MCF 10A (cell line): Measurements from ENCODE around the gene PLPP3. TPM values are rescaled to one million over a fixed set of nuclear protein-coding genes. Genes with fewer than 3 reads are reported as not detected.

Experiments
- BruUV-seq: library from RNA; stranded (reverse); fragments of 400-500 nt; replicated peaks from 2 replicates; lab custom pipeline; 2021; lab: Mats Ljungman, UMichigan
- CTCF ChIA-PET: fragments of 300-600 bp; sonication (Branson Sonifier 250); formaldehyde crosslinking; extraction: SDS; loops from one replicate; lab custom pipeline; 2021; ENCODE audit warnings: antibody characterized with exemption, inconsistent platforms; lab: Yijun Ruan, JAX
- POLR2A ChIA-PET: fragments of 300-600, 350-650 bp; sonication (Branson Sonifier 250); formaldehyde crosslinking; extraction: SDS; loops from one replicate; lab custom pipeline; 2020; ENCODE audit warnings: antibody characterized with exemption, inconsistent platforms; lab: Yijun Ruan, JAX
- DNase-seq: peaks from one replicate; pipeline ENCODE4 v3.0.0-alpha.2; 2018; ENCODE audit not compliant: unreplicated experiment
- H3K27ac Mint-ChIP-seq: one replicate; pipeline ENCODE4 v1.8.0; 2022; ENCODE audit warnings: mild to moderate bottlenecking, low read depth, mixed read lengths; ENCODE audit not compliant: unreplicated experiment
- H3K27me3 Mint-ChIP-seq: one replicate; pipeline ENCODE4 v1.8.0; 2022; ENCODE audit warnings: mixed read lengths; ENCODE audit not compliant: insufficient read depth, unreplicated experiment
- H3K36me3 Mint-ChIP-seq: one replicate; pipeline ENCODE4 v1.8.0; 2022; ENCODE audit warnings: mild to moderate bottlenecking, moderate library complexity, mixed read lengths; ENCODE audit not compliant: insufficient read depth, unreplicated experiment
- H3K4me1 Mint-ChIP-seq: one replicate; pipeline ENCODE4 v1.8.0; 2022; ENCODE audit warnings: mixed read lengths; ENCODE audit not compliant: insufficient read depth, unreplicated experiment
- H3K4me3 Mint-ChIP-seq: one replicate; pipeline ENCODE4 v1.8.0; 2022; ENCODE audit warnings: mild to moderate bottlenecking, moderate library complexity, mixed read lengths; ENCODE audit not compliant: unreplicated experiment
- H3K9me3 Mint-ChIP-seq: one replicate; pipeline ENCODE4 v1.8.0; 2022; ENCODE audit warnings: mixed read lengths; ENCODE audit not compliant: unreplicated experiment
- CTCF ChIP-seq: fragments of 200-600 bp; IDR thresholded peaks from one replicate; pipeline ENCODE4 v1.8.0; 2022; ENCODE audit warnings: antibody characterized with exemption, mild to moderate bottlenecking; ENCODE audit not compliant: unreplicated experiment
- intact Hi-C: fragments of 100-400 bp; cut with micrococcal nuclease; formaldehyde crosslinking; loops from 2 replicates; pipeline ENCODE4 v1.14.1; 2022
- total RNA-seq: library from RNA; stranded (reverse); gene quantifications from 2 replicates; pipeline ENCODE4 v1.2.3, GENCODE V29; 2022

Gene PLPP3
- total RNA-seq, 1 experiment from 2014 or later, result 0.84 TPM

- H3K36me3 Mint-ChIP-seq, result no peaks in the 10 kb centered on the region
- ChIA-PET POLR2A (no interaction called here), CTCF (interaction anchor here (0.7 kb wide), 1 partner anchor 9 kb away, joined by 4 read pairs; no protein-coding TSS in a partner anchor)
- no peaks in the 10 kb centered on the region for H3K9me3 Mint-ChIP-seq
- no peaks in the 10 kb centered on the region for H3K27me3 Mint-ChIP-seq
- no peak overlapping the region for H3K4me3 Mint-ChIP-seq
- no TSS peak for BruUV-seq
- H3K27ac Mint-ChIP-seq, result no peak overlapping the region
- TF ChIP-seq CTCF, result no peak
- no peaks in the 10 kb centered on the region for H3K4me1 Mint-ChIP-seq
- intact Hi-C loops, result no loop called here
- DNase-seq, result no peak
Measured at GRCh38 chr1:56540467-56540866, 38.9 kb downstream of the PLPP3 start.

DNA sequence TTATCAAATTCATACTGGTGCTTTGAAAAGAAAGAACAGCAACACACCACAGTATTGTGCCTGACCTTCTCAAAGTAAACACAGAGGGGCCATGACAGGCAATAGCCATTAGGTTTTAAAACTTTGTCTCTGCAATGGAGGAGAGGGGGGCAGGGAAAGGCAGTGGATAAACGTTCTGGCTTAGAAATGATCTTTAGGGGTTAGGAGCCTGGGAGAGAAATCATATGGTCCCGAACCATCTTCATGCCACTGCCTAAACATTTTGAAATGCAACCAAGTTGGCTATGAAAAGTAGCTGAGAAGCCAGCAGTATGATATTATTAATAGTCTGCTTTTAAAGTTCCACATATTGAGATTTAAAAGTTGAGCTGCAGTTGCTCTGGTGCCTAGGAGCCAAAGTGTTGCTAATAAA lies 39.8 kb downstream of the PLPP3 start:
- Mint-ChIP-seq H3K27me3 (no peaks in the 10 kb centered on the region), H3K27ac (no peak overlapping the region), H3K4me3 (no peak overlapping the region), H3K9me3 (no peaks in the 10 kb centered on the region), H3K4me1 (no peaks in the 10 kb centered on the region), H3K36me3 (no peaks in the 10 kb centered on the region)
- DNase-seq, result no peak
- TF ChIP-seq CTCF, result no peak
- POLR2A ChIA-PET, result no interaction called here
- CTCF ChIA-PET, result interaction anchor here (0.6 kb wide), 1 partner anchor 32 kb away, joined by 3 read pairs; no protein-coding TSS in a partner anchor
- intact Hi-C loops, result no loop called here
- no TSS peak for BruUV-seq

GRCh38 chr1:56538532-56538931 lies 40.8 kb downstream of the PLPP3 start:
- Mint-ChIP-seq H3K36me3 (no peaks in the 10 kb centered on the region), H3K27me3 (no peaks in the 10 kb centered on the region), H3K4me1 (no peaks in the 10 kb centered on the region), H3K9me3 (no peaks in the 10 kb centered on the region), H3K27ac (no peak overlapping the region), H3K4me3 (no peak overlapping the region)
- POLR2A ChIA-PET, result no interaction called here
- BruUV-seq, result no TSS peak
- no peak for DNase-seq
- CTCF ChIA-PET, result no interaction called here
- intact Hi-C loops, result no loop called here
- no peak for TF ChIP-seq CTCF

DNA sequence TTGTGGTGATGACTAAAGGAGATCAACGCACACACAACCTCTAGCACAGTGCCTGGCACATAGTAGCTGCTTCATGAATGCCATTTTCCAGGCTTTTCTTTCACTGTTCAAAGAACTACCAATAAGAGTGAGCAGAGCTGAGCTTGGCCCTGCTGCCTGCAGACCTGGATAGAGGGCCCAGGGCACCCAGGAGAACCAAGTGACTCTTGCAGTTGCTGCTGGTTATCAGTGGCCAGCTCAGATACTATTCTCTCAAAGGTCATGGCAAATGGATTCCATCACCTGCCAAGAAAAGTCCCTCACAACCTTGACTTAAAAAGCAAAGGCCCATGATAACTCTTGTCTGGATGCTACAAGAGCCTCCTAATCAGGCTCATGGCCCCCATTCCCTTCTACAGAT lies 41.7 kb downstream of the PLPP3 start:
- Mint-ChIP-seq H3K27ac (no peak overlapping the region), H3K27me3 (no peaks in the 10 kb centered on the region)

More for the DNA sequence above, 41.7 kb downstream of the PLPP3 start:
- Mint-ChIP-seq H3K36me3 (no peaks in the 10 kb centered on the region), H3K4me1 (no peaks in the 10 kb centered on the region), H3K9me3 (no peaks in the 10 kb centered on the region), H3K4me3 (no peak overlapping the region)
- DNase-seq, result no peak
- BruUV-seq, result no TSS peak
- CTCF ChIA-PET, result no interaction called here
- POLR2A ChIA-PET, result no interaction called here
- TF ChIP-seq CTCF, result no peak
- intact Hi-C loops, result no loop called here
